Suprapubic skin (tissue), 4 donors: ENCODE results near the gene MPDZ. TPM values are rescaled to one million over a fixed set of nuclear protein-coding genes. Genes with fewer than 3 reads are reported as not detected.

ENCODE experiments used
- DNase-seq, 2 donors: peaks; one replicate each; pipeline ENCODE4 v3.0.0-alpha.2; 2019; ENCODE audit warnings: low spot score in 2 of 2
- H3K27ac ChIP-seq: fragments of 200-600 bp; sonication (generic); one replicate; pipeline ENCODE4 v1.5.1; 2019
- H3K27me3 ChIP-seq: fragments of 200-600 bp; sonication (generic); one replicate; pipeline ENCODE4 v1.5.1; 2019
- H3K36me3 ChIP-seq: fragments of 200-600 bp; sonication (generic); one replicate; pipeline ENCODE4 v1.5.1; 2019
- H3K4me1 ChIP-seq: fragments of 200-600 bp; sonication (generic); one replicate; pipeline ENCODE4 v1.5.1; 2019
- H3K4me3 ChIP-seq: fragments of 200-600 bp; sonication (generic); one replicate; pipeline ENCODE4 v1.5.1; 2019; ENCODE audit warnings: mild to moderate bottlenecking
- H3K9me3 ChIP-seq: fragments of 200-600 bp; sonication (generic); one replicate; pipeline ENCODE4 v1.5.1; 2019
- CTCF ChIP-seq, 2 donors: fragments of 200-600 bp in 1 of 2; fragments of 450-650 bp in 1 of 2; sonication (generic) in 1 of 2; IDR thresholded peaks; one replicate each; pipeline ENCODE4 v1.5.1; 2016 to 2019; ENCODE audit warnings: antibody characterized with exemption in 2 of 2, mild to moderate bottlenecking in 1 of 2, moderate library complexity in 1 of 2
- EP300 ChIP-seq: sonication (generic); formaldehyde crosslinking; IDR thresholded peaks from one replicate; pipeline ENCODE4 v1.6.1; 2017; ENCODE audit warnings: antibody characterized with exemption
- POLR2A ChIP-seq, 2 donors: fragments of 450-650 bp; IDR thresholded peaks; one replicate each; pipeline ENCODE4 v1.6.1; 2017; ENCODE audit warnings: antibody characterized with exemption in 2 of 2, mild to moderate bottlenecking in 2 of 2, moderate library complexity in 2 of 2
- POLR2AphosphoS5 ChIP-seq, 3 donors: sonication (generic); formaldehyde crosslinking; IDR thresholded peaks; one replicate each; pipeline ENCODE4 v1.6.1; 2017; ENCODE audit warnings: antibody characterized with exemption in 3 of 3
- WGBS: methylation state at CpG from one replicate; pipeline ENCODE4 v1.1.5; 2018; 5-methylcytosine and 5-hydroxymethylcytosine counted together
- total RNA-seq, 4 donors: library from RNA; depleted of rRNA; stranded (reverse); fragments of >200 nt; gene quantifications; one replicate each; pipeline ENCODE4 v1.1.0, GENCODE V29; 2016

The MPDZ gene
- total RNA-seq, 4 donors from 2014 or later, result 4.7 to 13.4 (median 9.2) TPM

GRCh38 chr9:13063880-13064459, 215.5 kb downstream of the MPDZ start:
- H3K27me3 ChIP-seq, result no peaks in the 10 kb centered on the region

DNA sequence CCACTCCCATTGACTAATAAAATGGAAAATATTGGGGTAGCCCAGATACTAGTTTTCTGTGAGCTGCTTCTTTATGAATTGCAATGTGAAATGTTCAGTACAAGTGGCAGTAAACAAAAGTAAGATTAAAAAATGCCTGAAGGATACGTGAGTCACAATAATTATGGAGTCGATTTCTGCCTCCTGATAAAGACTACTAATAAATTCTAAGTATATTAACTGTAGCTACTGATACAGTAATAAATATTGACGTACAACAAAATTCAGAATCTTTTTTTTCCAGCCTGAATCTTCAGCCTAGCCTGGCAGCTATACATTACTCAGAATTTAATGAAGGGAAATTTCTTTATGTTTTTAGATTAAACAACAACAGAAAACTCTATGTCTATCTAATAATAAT, 218.1 kb downstream of the MPDZ start:
- DNase-seq, result no peak
- Histone ChIP-seq H3K4me3 (no peak overlapping the region), H3K27me3 (no peaks in the 10 kb centered on the region), H3K36me3 (no peaks in the 10 kb centered on the region), H3K9me3 (no peaks in the 10 kb centered on the region), H3K27ac (no peak overlapping the region), H3K4me1 (peaks cover 18% of the 10 kb centered on the region)
- TF ChIP-seq POLR2AphosphoS5 (IDR thresholded peaks at IDR 0.05) (no peak), POLR2A (IDR thresholded peaks at IDR 0.05) (no peak), CTCF (IDR thresholded peaks at IDR 0.05) (no peak), EP300 (no peak)
- 58% methylated on average over 3 of the region's 3 CpGs for WGBS

More at GRCh38 chr9:13063880-13064459, 215.5 kb downstream of the MPDZ start:
- H3K36me3 ChIP-seq, result no peaks in the 10 kb centered on the region
- no peaks in the 10 kb centered on the region for H3K9me3 ChIP-seq
- H3K27ac ChIP-seq, result no peak overlapping the region
- H3K4me3 ChIP-seq, result no peak overlapping the region
- no peak for DNase-seq
- peaks cover 18% of the 10 kb centered on the region for H3K4me1 ChIP-seq
- TF ChIP-seq POLR2A (IDR thresholded peaks at IDR 0.05) (no peak), POLR2AphosphoS5 (IDR thresholded peaks at IDR 0.05) (no peak)
